H1 (cell line): ENCODE data around the gene C1orf210. TPM values are rescaled to one million over a fixed set of nuclear protein-coding genes. Genes with fewer than 3 reads are reported as not detected.

Experiments
- CTCF ChIA-PET: fragments of 300-600 bp; sonication (Branson Sonifier 250); formaldehyde crosslinking; loops from one replicate; lab custom pipeline; 2021; ENCODE audit not compliant: partially characterized antibody; lab: Charles Lee
- POLR2A ChIA-PET: fragments of 300-600 bp; sonication (Branson Sonifier 250); formaldehyde crosslinking; loops from one replicate; lab custom pipeline; 2021; ENCODE audit warnings: inconsistent platforms; ENCODE audit not compliant: partially characterized antibody; lab: Charles Lee
- DNase-seq, 2 experiments: peaks; one replicate each; pipeline versions ENCODE4 v3.0.0 to v3.0.0-alpha.2; 2010 to 2022; ENCODE audit warnings: low spot score in 2 of 2, low read depth in 1 of 2, mixed read lengths in 1 of 2
- FAIRE-seq: peaks from 2 replicates; lab custom pipeline; 2011; peaks lifted over from hg19 to GRCh38; lab: Jason Lieb, UNC
- H2AFZ ChIP-seq: 2 replicates; pipeline ENCODE4 v1.8.1; 2012; ENCODE audit warnings: low read length, inconsistent platforms
- H2AK5ac ChIP-seq: 2 replicates; pipeline ENCODE4 v1.6.1; 2013; ENCODE audit warnings: low read depth, low read length
- H2BK120ac ChIP-seq: replicated peaks from 2 replicates; pipeline ENCODE3; 2013; ENCODE audit warnings: low read depth, low read length, inconsistent platforms
- H2BK12ac ChIP-seq: 2 replicates; pipeline ENCODE4 v1.6.1; 2013; ENCODE audit warnings: low read depth, low read length
- H2BK15ac ChIP-seq: 2 replicates; pipeline ENCODE4 v1.6.1; 2013; ENCODE audit warnings: low read length
- H2BK20ac ChIP-seq: 2 replicates; pipeline ENCODE4 v1.6.1; 2013; ENCODE audit warnings: low read length
- H2BK5ac ChIP-seq: 2 replicates; pipeline ENCODE4 v1.6.1; 2013; ENCODE audit warnings: low read depth, low read length
- H3K14ac ChIP-seq: 2 replicates; pipeline ENCODE4 v1.6.1; 2013; ENCODE audit warnings: inconsistent platforms; ENCODE audit not compliant: insufficient read length
- H3K18ac ChIP-seq: 2 replicates; pipeline ENCODE4 v1.6.1; 2013; ENCODE audit warnings: low read length; ENCODE audit errors: extremely low read depth
- H3K23ac ChIP-seq: 2 replicates; pipeline ENCODE4 v1.6.1; 2013; ENCODE audit warnings: inconsistent platforms; ENCODE audit not compliant: insufficient read length
- H3K23me2 ChIP-seq: 2 replicates; pipeline ENCODE4 v1.6.1; 2013; ENCODE audit warnings: low read depth, low read length
- H3K27ac ChIP-seq: 2 replicates; pipeline ENCODE4 v1.6.1; 2011; ENCODE audit warnings: low read depth, low read length, inconsistent platforms
- H3K27me3 ChIP-seq, 4 experiments: replicated peaks in 1 of 4; 1 replicate in 1 of 4; 2 replicates in 3 of 4; pipeline versions ENCODE4 v1.6.1 to v1.8.1; 2011 to 2013; ENCODE audit warnings: low read length in 3 of 4, mild to moderate bottlenecking in 3 of 4, inconsistent platforms in 2 of 4, mixed read lengths in 2 of 4, moderate library complexity in 1 of 4; ENCODE audit not compliant: control insufficient read depth in 3 of 4, insufficient read depth in 3 of 4; ENCODE audit errors: extremely low read depth in 1 of 4
- H3K36me3 ChIP-seq, 4 experiments: 2 replicates each; pipeline versions ENCODE4 v1.6.1 to v1.8.1; 2011 to 2013; ENCODE audit warnings: mild to moderate bottlenecking in 4 of 4, low read length in 3 of 4, moderate library complexity in 2 of 4, control low read depth in 1 of 4, inconsistent platforms in 1 of 4; ENCODE audit not compliant: insufficient read depth in 4 of 4, control insufficient read depth in 2 of 4
- H3K4ac ChIP-seq: replicated peaks from 2 replicates; pipeline ENCODE3; 2013; ENCODE audit warnings: low read length, low read depth, mixed read lengths, inconsistent platforms; ENCODE audit not compliant: insufficient read length
- H3K4me1 ChIP-seq, 4 experiments: replicated peaks in 1 of 4; 1 replicate in 1 of 4; 2 replicates in 3 of 4; pipeline versions ENCODE4 v1.6.1 to v1.8.1; 2011 to 2013; ENCODE audit warnings: low read length in 3 of 4, inconsistent platforms in 2 of 4, mixed read lengths in 1 of 4; ENCODE audit not compliant: insufficient read depth in 4 of 4, control insufficient read depth in 3 of 4
- H3K4me2 ChIP-seq, 2 experiments: 2 replicates each; pipeline versions ENCODE4 v1.6.1 to v1.8.1; 2011 to 2013; ENCODE audit warnings: low read depth in 2 of 2, low read length in 2 of 2, control low read depth in 1 of 2, inconsistent platforms in 1 of 2, mild to moderate bottlenecking in 1 of 2; ENCODE audit not compliant: insufficient read depth in 1 of 2
- H3K4me3 ChIP-seq, 4 experiments: fragments of 200-600, 300-600 bp in 1 of 4; sonication (generic), shearing (Covaris generic), sonication (Bioruptor Twin) in 1 of 4; 2 replicates each; pipeline versions ENCODE4 v1.5.1 to v1.8.1; 2011 to 2016; ENCODE audit warnings: low read length in 4 of 4, low read depth in 3 of 4, control low read depth in 2 of 4, inconsistent platforms in 2 of 4, mild to moderate bottlenecking in 2 of 4, mixed read lengths in 1 of 4, moderate library complexity in 1 of 4; ENCODE audit not compliant: insufficient read depth in 2 of 4; ENCODE audit errors: extremely low read depth in 1 of 4
- H3K56ac ChIP-seq: replicated peaks from 2 replicates; pipeline ENCODE3; 2013; ENCODE audit warnings: low read depth, mild to moderate bottlenecking, mixed read lengths, low read length, inconsistent platforms; ENCODE audit not compliant: insufficient read length
- H3K79me1 ChIP-seq: 2 replicates; pipeline ENCODE4 v1.6.1; 2013; ENCODE audit warnings: low read depth, low read length, control low read depth
- H3K79me2 ChIP-seq, 2 experiments: 2 replicates each; pipeline versions ENCODE4 v1.6.1 to v1.8.1; 2012 to 2013; ENCODE audit warnings: low read length in 2 of 2, mild to moderate bottlenecking in 2 of 2, inconsistent platforms in 1 of 2; ENCODE audit not compliant: insufficient read depth in 2 of 2, control insufficient read depth in 1 of 2
- H3K9ac ChIP-seq, 4 experiments: replicated peaks in 1 of 4; 1 replicate in 1 of 4; 2 replicates in 3 of 4; pipeline versions ENCODE4 v1.6.1 to v1.8.1; 2011 to 2013; ENCODE audit warnings: low read depth in 3 of 4, low read length in 3 of 4, control low read depth in 2 of 4, mild to moderate bottlenecking in 2 of 4, moderate library complexity in 2 of 4, inconsistent platforms in 1 of 4; ENCODE audit errors: extremely low read depth in 1 of 4
- H3K9me3 ChIP-seq, 2 experiments: 2 replicates each; pipeline versions ENCODE4 v1.6.1 to v1.8.1; 2012 to 2013; ENCODE audit warnings: mild to moderate bottlenecking in 2 of 2, moderate library complexity in 2 of 2, control low read depth in 1 of 2, inconsistent platforms in 1 of 2, low read depth in 1 of 2, low read length in 1 of 2, mixed read lengths in 1 of 2; ENCODE audit not compliant: insufficient read depth in 2 of 2
- H4K20me1 ChIP-seq, 2 experiments: replicated peaks in 1 of 2; 2 replicates each; pipeline versions ENCODE3 to v1.8.1; 2011 to 2013; ENCODE audit warnings: inconsistent platforms in 2 of 2, low read length in 2 of 2, mild to moderate bottlenecking in 1 of 2; ENCODE audit not compliant: insufficient read depth in 2 of 2, control insufficient read depth in 1 of 2
- H4K5ac ChIP-seq: 2 replicates; pipeline ENCODE4 v1.6.1; 2013; ENCODE audit warnings: low read length, low read depth, mixed read lengths, inconsistent platforms; ENCODE audit not compliant: insufficient read length
- H4K8ac ChIP-seq: 2 replicates; pipeline ENCODE4 v1.8.0; 2013; ENCODE audit warnings: mild to moderate bottlenecking, moderate library complexity, low read length, inconsistent platforms; ENCODE audit not compliant: insufficient read depth; ENCODE audit errors: extremely low read depth
- H4K91ac ChIP-seq: replicated peaks from 2 replicates; pipeline ENCODE3; 2013; ENCODE audit warnings: low read length, mixed read lengths, inconsistent platforms; ENCODE audit not compliant: insufficient read length
- CBX8 ChIP-seq: fragments of 300-800, 300-1000 bp; sonication (generic); IDR thresholded peaks from 2 replicates; pipeline ENCODE4 v1.7.1; 2016; ENCODE audit warnings: low read depth, low read length, borderline replicate concordance
- CHD2 ChIP-seq: IDR thresholded peaks from 2 replicates; pipeline ENCODE4 v1.6.1; 2012; ENCODE audit warnings: low read length, improper control_type of control experiment
- EP300 ChIP-seq, 2 experiments: IDR thresholded peaks; 1 replicate in 1 of 2; 2 replicates in 1 of 2; pipeline ENCODE4 v1.6.1; 2011 to 2012; ENCODE audit warnings: low read depth in 2 of 2, low read length in 2 of 2, mild to moderate bottlenecking in 2 of 2, borderline replicate concordance in 1 of 2, inconsistent platforms in 1 of 2, moderate library complexity in 1 of 2
- GTF2F1 ChIP-seq: IDR thresholded peaks from 2 replicates; pipeline ENCODE4 v1.6.1; 2012; ENCODE audit warnings: low read depth, low read length, improper control_type of control experiment, borderline replicate concordance
- PHF8 ChIP-seq: fragments of 200-600 bp; sonication (generic); conservative IDR thresholded peaks from 2 replicates; pipeline ENCODE4 v1.7.1; 2012; ENCODE audit warnings: low read depth, mild to moderate bottlenecking, inconsistent platforms, low read length, moderate library complexity
- POLR2A ChIP-seq, 2 experiments: IDR thresholded peaks; 1 replicate in 1 of 2; 2 replicates in 1 of 2; pipeline ENCODE4 v1.6.1; 2011; ENCODE audit warnings: low read depth in 2 of 2, low read length in 2 of 2, mild to moderate bottlenecking in 2 of 2; ENCODE audit errors: control extremely low read depth in 1 of 2
- RFX5 ChIP-seq: IDR thresholded peaks from 2 replicates; pipeline ENCODE4 v1.6.1; 2011; ENCODE audit warnings: low read depth, low read length, improper control_type of control experiment, borderline replicate concordance
- RNF2 ChIP-seq: fragments of 200-900, 300-1000 bp; sonication (generic); IDR thresholded peaks from 2 replicates; pipeline ENCODE4 v1.7.1; 2016; ENCODE audit warnings: borderline replicate concordance, low read depth, mild to moderate bottlenecking, antibody characterized with exemption, low read length; ENCODE audit not compliant: poor library complexity, severe bottlenecking; ENCODE audit errors: missing control alignments
- WGBS, 2 experiments: shearing (Covaris generic) in 1 of 2; methylation state at CpG; one replicate each; pipeline versions ENCODE4 v1.1.6 to v1.1.7; 2013 to 2015; ENCODE audit warnings: low lambda C conversion rate in 2 of 2, mixed read lengths in 2 of 2, inconsistent platforms in 1 of 2, low coverage in 1 of 2, missing lambda C conversion rate in 1 of 2; ENCODE audit not compliant: insufficient replicate concordance in 2 of 2, insufficient coverage in 1 of 2, insufficient read length in 1 of 2; ENCODE audit errors: extremely low coverage in 1 of 2, missing lambda C conversion rate in 1 of 2; 5-methylcytosine and 5-hydroxymethylcytosine counted together
- polyA plus RNA-seq, 7 experiments: library from polyadenylated mRNA; depleted of rRNA in 3 of 7; stranded (reverse) in 5 of 7; unstranded in 2 of 7; fragments of >200 nt in 5 of 7; fragments of 200-250 nt in 2 of 7; gene quantifications; 1 replicate in 5 of 7; 2 replicates in 1 of 7; 4 replicates in 1 of 7; pipeline versions ENCODE4 v1.2.1 to v1.2.3, GENCODE V29; 2011 to 2013; ENCODE audit warnings: missing spikeins in 2 of 7, mixed read lengths in 2 of 7
- total RNA-seq: library from RNA; stranded (reverse); fragmentation: NEBNext Ultra II Directional; extraction: Animal tissue kit (Norgen Biotek cat#: 25700); gene quantifications from 2 replicates; pipeline ENCODE4 v1.2.1, GENCODE V29; 2021
- TF ChIP-seq, protein P1 (sequence below): IDR thresholded peaks from 2 replicates; pipeline ENCODE4 v1.6.1; 2012; ENCODE audit warnings: inconsistent platforms

Gene C1orf210
- total and polyA plus RNA-seq, 2 of the 8 experiments (the other 6 are each of a cell fraction or from before 2014, with no cell fraction given), result 12.0 to 27.9 TPM

DNA sequence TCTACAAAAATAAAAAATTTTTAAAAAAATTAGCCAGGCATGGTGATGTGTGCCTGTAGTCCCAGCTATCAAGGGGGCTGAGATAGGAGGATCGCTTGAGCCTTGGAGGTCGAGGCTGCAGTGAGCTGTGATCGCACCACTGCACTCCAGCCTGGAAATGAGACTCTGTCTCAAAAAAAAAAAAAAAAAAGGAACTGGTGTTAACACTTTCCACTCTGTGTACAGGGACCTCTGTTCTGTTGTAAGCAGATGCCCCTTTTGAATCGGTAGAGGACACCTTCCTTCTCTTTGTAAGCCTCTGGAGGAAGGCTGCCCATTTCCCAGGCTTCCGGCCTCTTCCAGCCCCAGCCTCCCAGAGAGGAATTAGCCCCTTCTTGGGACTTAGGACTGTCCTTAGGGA, 7.3 kb upstream of the C1orf210 start:
- Histone ChIP-seq H3K4me3 (no peak overlapping the region), H2BK5ac (no peak overlapping the region), H2BK12ac (no peak overlapping the region), H4K91ac (peak overlapping the region; percentile 10), H3K18ac (no peak overlapping the region), H3K4me1 (peaks cover 0 to 8% (median 4%) of the 10 kb centered on the region in 4 experiments; a peak in 4 of 7 replicates), H3K27ac (no peak overlapping the region), H3K4me2 (no peak overlapping the region), H2BK20ac (no peak overlapping the region), H3K27me3 (no peaks in the 10 kb centered on the region), H3K9ac (no peak overlapping the region), H2AK5ac (no peak overlapping the region), H3K9me3 (no peaks in the 10 kb centered on the region), H3K79me1 (no peaks in the 10 kb centered on the region), H4K20me1 (no peaks in the 10 kb centered on the region), H4K5ac (no peak overlapping the region), H2BK120ac (no peak overlapping the region), H2BK15ac (no peak overlapping the region), H4K8ac (no peak overlapping the region), H3K4ac (no peak overlapping the region), H2AFZ (no peak overlapping the region), H3K23me2 (no peaks in the 10 kb centered on the region; the same call in 1 of the 2 replicates), H3K56ac (no peak overlapping the region), H3K14ac (no peak overlapping the region), H3K36me3 (no peaks in the 10 kb centered on the region), H3K79me2 (no peaks in the 10 kb centered on the region), H3K23ac (no peak overlapping the region)
- ChIA-PET POLR2A (interaction anchor here (1.0 to 2.0 kb wide), 2 partner anchors 17 to 66 kb away, joined by 5 to 7 read pairs; partner anchors contain the start of gene CDC20), CTCF (interaction anchor here (0.9 to 1.5 kb wide), 3 partner anchors 20 to 67 kb away, joined by 3 read pairs; no protein-coding TSS in a partner anchor)
- 92% methylated on average over 5 of the region's 5 CpGs; no CpG with 5 or more reads in 1 of the 2 experiments for WGBS, 2 experiments
- FAIRE-seq (no peak), DNase-seq (no peak)
- TF ChIP-seq GTF2F1, result no peak
- no peak for TF ChIP-seq PHF8
- TF ChIP-seq RFX5, result no peak
- TF ChIP-seq POLR2A (IDR thresholded peaks at IDR 0.05; ENCODE audit: control extremely low read depth in 1 of 2, low read depth in 2 of 2, low read length in 2 of 2), result no peak
- no peak for TF ChIP-seq RNF2
- no peak for TF ChIP-seq CHD2
- no peak for TF ChIP-seq EP300 (IDR thresholded peaks at IDR 0.05; ENCODE audit: borderline replicate concordance in 1 of 2, low read depth in 2 of 2, low read length in 2 of 2)
- TF ChIP-seq, protein P1, sequence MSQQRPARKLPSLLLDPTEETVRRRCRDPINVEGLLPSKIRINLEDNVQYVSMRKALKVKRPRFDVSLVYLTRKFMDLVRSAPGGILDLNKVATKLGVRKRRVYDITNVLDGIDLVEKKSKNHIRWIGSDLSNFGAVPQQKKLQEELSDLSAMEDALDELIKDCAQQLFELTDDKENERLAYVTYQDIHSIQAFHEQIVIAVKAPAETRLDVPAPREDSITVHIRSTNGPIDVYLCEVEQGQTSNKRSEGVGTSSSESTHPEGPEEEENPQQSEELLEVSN, result no peak
- no peak for TF ChIP-seq CBX8
